Smooth muscle cell (in vitro differentiated cells): ENCODE measurements around the gene NCOA3. TPM values are rescaled to one million over a fixed set of nuclear protein-coding genes. Genes with fewer than 3 reads are reported as not detected.

ENCODE experiments used
- DNase-seq: peaks from one replicate; lab custom pipeline; 2025; ENCODE audit not compliant: unreplicated experiment; lab: John Stamatoyannopoulos, UW
- H2AFZ ChIP-seq: fragments of 200-600 bp; sonication (generic); 2 replicates; pipeline ENCODE4 v1.6.0; 2016; ENCODE audit warnings: antibody characterized with exemption, low read depth, mild to moderate bottlenecking
- H3F3A ChIP-seq: fragments of 200-600 bp; sonication (generic); 2 replicates; pipeline ENCODE4 v1.6.0; 2017; ENCODE audit warnings: antibody characterized with exemption, low read depth
- H3K27ac ChIP-seq: fragments of 200-600 bp; sonication (generic); 2 replicates; pipeline ENCODE4 v1.5.1; 2016; ENCODE audit warnings: low read depth, mild to moderate bottlenecking
- H3K27me3 ChIP-seq: fragments of 200-600 bp; sonication (generic); 2 replicates; pipeline ENCODE4 v1.6.1; 2016; ENCODE audit warnings: low read depth, mild to moderate bottlenecking
- H3K36me3 ChIP-seq: fragments of 200-600 bp; sonication (generic); 2 replicates; pipeline ENCODE4 v1.5.1; 2016; ENCODE audit warnings: low read depth
- H3K4me1 ChIP-seq: fragments of 200-600 bp; sonication (generic); 2 replicates; pipeline ENCODE4 v1.5.1; 2016; ENCODE audit warnings: low read depth
- H3K4me2 ChIP-seq: fragments of 200-600 bp; sonication (generic); 2 replicates; pipeline ENCODE4 v1.6.0; 2016; ENCODE audit warnings: mild to moderate bottlenecking
- H3K4me3 ChIP-seq: fragments of 200-600 bp; sonication (generic); 2 replicates; pipeline ENCODE4 v1.5.1; 2016; ENCODE audit warnings: mild to moderate bottlenecking
- H3K79me2 ChIP-seq: fragments of 200-600 bp; sonication (generic); 2 replicates; pipeline ENCODE4 v1.6.0; 2016; ENCODE audit warnings: low read depth, mild to moderate bottlenecking
- H3K9ac ChIP-seq: fragments of 200-600 bp; sonication (generic); 2 replicates; pipeline ENCODE4 v1.6.0; 2016; ENCODE audit warnings: low read depth
- H3K9me3 ChIP-seq: fragments of 200-600 bp; sonication (generic); replicated peaks from 2 replicates; pipeline ENCODE4 v1.5.1; 2016; ENCODE audit warnings: low read depth
- H4K20me1 ChIP-seq: fragments of 200-600 bp; sonication (generic); 2 replicates; pipeline ENCODE4 v1.6.0; 2016; ENCODE audit warnings: low read depth
- CTCF ChIP-seq: fragments of 200-600 bp; sonication (generic); IDR thresholded peaks from 2 replicates; pipeline ENCODE4 v1.5.1; 2017; ENCODE audit warnings: borderline replicate concordance, mild to moderate bottlenecking, antibody characterized with exemption; ENCODE audit not compliant: insufficient read depth, poor library complexity, severe bottlenecking
- WGBS: methylation state at CpG from one replicate; pipeline ENCODE4 v1.1.7; 2016; ENCODE audit warnings: low lambda C conversion rate; 5-methylcytosine and 5-hydroxymethylcytosine counted together
- polyA plus RNA-seq: library from polyadenylated mRNA; unstranded; fragments of >200 nt; fragmentation: Nextera tagmentation; extraction: Ambion mirVana; gene quantifications from 2 replicates; pipeline ENCODE4 v1.2.1, GENCODE V29; 2016
- total RNA-seq: library from RNA; depleted of rRNA; stranded (reverse); fragments of >200 nt; gene quantifications from 2 replicates; pipeline ENCODE4 v1.2.3, GENCODE V29; 2014

NCOA3 gene
- total and polyA plus RNA-seq, 2 experiments from 2014 or later = 6.0 to 28.4 TPM

- peaks cover 9% of the 10 kb centered on the region for H3F3A ChIP-seq
- no peak for TF ChIP-seq CTCF
- peak overlapping the region; percentile 61 for H3K27ac ChIP-seq
- no peak overlapping the region for H3K9ac ChIP-seq
- H3K9me3 ChIP-seq = no peaks in the 10 kb centered on the region
- peaks cover 92% of the 10 kb centered on the region for H4K20me1 ChIP-seq
- H3K27me3 ChIP-seq = no peaks in the 10 kb centered on the region
- 14% methylated on average over 2 of the region's 2 CpGs for WGBS
- H3K79me2 ChIP-seq = peaks cover 61% of the 10 kb centered on the region
- peaks cover 32% of the 10 kb centered on the region for H3K4me1 ChIP-seq
- H3K36me3 ChIP-seq = no peaks in the 10 kb centered on the region
- H2AFZ ChIP-seq = no peak overlapping the region
- DNase-seq = no peak
- no peak overlapping the region for H3K4me3 ChIP-seq
- peak overlapping the region; percentile 51 for H3K4me2 ChIP-seq
Measured at GRCh38 chr20:47544240-47544639, 42.6 kb downstream of the NCOA3 start.

- Histone ChIP-seq H3K4me1 (peaks cover 32% of the 10 kb centered on the region), H3K4me2 (peak overlapping the region; percentile 51), H3K9ac (no peak overlapping the region), H2AFZ (no peak overlapping the region), H3K27ac (peak overlapping the region; percentile 59), H3K4me3 (no peak overlapping the region), H3K36me3 (no peaks in the 10 kb centered on the region), H3K27me3 (no peaks in the 10 kb centered on the region), H3K9me3 (no peaks in the 10 kb centered on the region), H3F3A (peaks cover 9% of the 10 kb centered on the region), H3K79me2 (peaks cover 61% of the 10 kb centered on the region), H4K20me1 (peaks cover 92% of the 10 kb centered on the region)
- WGBS = 76% methylated on average over 2 of the region's 2 CpGs
- TF ChIP-seq CTCF = no peak
- DNase-seq = no peak
Measured at GRCh38 chr20:47544852-47545251, 43.2 kb downstream of the NCOA3 start.

GRCh38 chr20:47545499-47545898 is 43.8 kb downstream of the NCOA3 start:
- H3F3A ChIP-seq = peaks cover 9% of the 10 kb centered on the region
- peaks cover 65% of the 10 kb centered on the region for H3K79me2 ChIP-seq
- peak overlapping the region; percentile 0 for H3K4me2 ChIP-seq

More at GRCh38 chr20:47545499-47545898, 43.8 kb downstream of the NCOA3 start:
- no peak overlapping the region for H3K4me3 ChIP-seq
- no peak for TF ChIP-seq CTCF
- H3K9me3 ChIP-seq = no peaks in the 10 kb centered on the region
- DNase-seq = no peak
- H2AFZ ChIP-seq = no peak overlapping the region
- H3K4me1 ChIP-seq = peaks cover 32% of the 10 kb centered on the region
- no peak overlapping the region for H3K9ac ChIP-seq
- no peaks in the 10 kb centered on the region for H3K36me3 ChIP-seq
- peak overlapping the region; percentile 59 for H3K27ac ChIP-seq
- peaks cover 92% of the 10 kb centered on the region for H4K20me1 ChIP-seq
- WGBS = 98% methylated on average over 4 of the region's 4 CpGs
- no peaks in the 10 kb centered on the region for H3K27me3 ChIP-seq
